Trophoblast cell (in vitro differentiated cells and primary cell): ENCODE data around the gene ITFG1.

Experiments used
- DNase-seq, 2 donors: peaks; one replicate each; pipeline ENCODE4 v3.0.0-alpha.2; 2016
- H2AFZ ChIP-seq: 2 replicates; pipeline ENCODE4 v1.6.1; 2013; ENCODE audit warnings: low read length, moderate library complexity, mild to moderate bottlenecking; ENCODE audit not compliant: insufficient read depth, poor library complexity
- H2AK5ac ChIP-seq: 2 replicates; pipeline ENCODE4 v1.6.1; 2013; ENCODE audit warnings: mild to moderate bottlenecking, low read length
- H2BK120ac ChIP-seq: 2 replicates; pipeline ENCODE4 v1.6.1; 2013; ENCODE audit warnings: low read length, mild to moderate bottlenecking, moderate library complexity; ENCODE audit not compliant: insufficient read depth, poor library complexity
- H2BK12ac ChIP-seq: 2 replicates; pipeline ENCODE4 v1.6.1; 2013; ENCODE audit warnings: mild to moderate bottlenecking, low read length, moderate library complexity
- H2BK5ac ChIP-seq: 2 replicates; pipeline ENCODE4 v1.6.1; 2013; ENCODE audit warnings: low read length, low read depth, moderate library complexity, mild to moderate bottlenecking; ENCODE audit not compliant: poor library complexity
- H3K14ac ChIP-seq: 2 replicates; pipeline ENCODE4 v1.6.1; 2013; ENCODE audit warnings: mild to moderate bottlenecking, low read length
- H3K18ac ChIP-seq: 2 replicates; pipeline ENCODE4 v1.6.1; 2013; ENCODE audit warnings: mild to moderate bottlenecking, low read length
- H3K23ac ChIP-seq: 2 replicates; pipeline ENCODE4 v1.6.1; 2013; ENCODE audit warnings: low read length
- H3K27ac ChIP-seq: 2 replicates; pipeline ENCODE4 v1.5.1; 2013; ENCODE audit warnings: low read depth, mild to moderate bottlenecking, inconsistent platforms, low read length, moderate library complexity
- H3K27me3 ChIP-seq: 2 replicates; pipeline ENCODE4 v1.6.1; 2013; ENCODE audit warnings: inconsistent platforms, mild to moderate bottlenecking, low read length, moderate library complexity; ENCODE audit not compliant: insufficient read depth
- H3K36me3 ChIP-seq, 2 experiments: 1 replicate in 1 of 2; 2 replicates in 1 of 2; pipeline ENCODE4 v1.6.1; 2013; ENCODE audit warnings: low read length in 2 of 2, mild to moderate bottlenecking in 2 of 2, moderate library complexity in 1 of 2; ENCODE audit not compliant: insufficient read depth in 2 of 2, control insufficient read depth in 1 of 2
- H3K4ac ChIP-seq: 2 replicates; pipeline ENCODE4 v1.6.1; 2013; ENCODE audit warnings: low read depth, mild to moderate bottlenecking, low read length, moderate library complexity
- H3K4me1 ChIP-seq, 2 experiments: 1 replicate in 1 of 2; 2 replicates in 1 of 2; pipeline ENCODE4 v1.6.1; 2013; ENCODE audit warnings: low read length in 2 of 2, mild to moderate bottlenecking in 2 of 2, moderate library complexity in 1 of 2; ENCODE audit not compliant: insufficient read depth in 2 of 2, control insufficient read depth in 1 of 2
- H3K4me2 ChIP-seq: 2 replicates; pipeline ENCODE4 v1.6.1; 2013; ENCODE audit warnings: inconsistent platforms, mild to moderate bottlenecking, low read length, moderate library complexity
- H3K4me3 ChIP-seq: 2 replicates; pipeline ENCODE4 v1.5.1; 2013; ENCODE audit warnings: mild to moderate bottlenecking, low read depth, low read length, inconsistent platforms
- H3K79me1 ChIP-seq: one replicate; pipeline ENCODE4 v1.6.1; 2013; ENCODE audit warnings: low read length
- H3K79me2 ChIP-seq: 2 replicates; pipeline ENCODE4 v1.6.1; 2013; ENCODE audit warnings: low read length, mild to moderate bottlenecking; ENCODE audit not compliant: control insufficient read depth, insufficient read depth, poor library complexity
- H3K9ac ChIP-seq: 2 replicates; pipeline ENCODE4 v1.6.1; 2013; ENCODE audit warnings: mild to moderate bottlenecking, low read length
- H3K9me3 ChIP-seq: 2 replicates; pipeline ENCODE4 v1.6.1; 2013; ENCODE audit warnings: low read depth, mild to moderate bottlenecking, control low read depth, inconsistent platforms, low read length; ENCODE audit not compliant: insufficient read depth
- H4K12ac ChIP-seq: 2 replicates; pipeline ENCODE4 v1.6.1; 2013; ENCODE audit warnings: low read depth, mild to moderate bottlenecking, low read length, moderate library complexity
- H4K8ac ChIP-seq: 2 replicates; pipeline ENCODE4 v1.6.1; 2013; ENCODE audit warnings: low read depth, mild to moderate bottlenecking, low read length, moderate library complexity
- H4K91ac ChIP-seq: one replicate; pipeline ENCODE4 v1.6.1; 2013; ENCODE audit warnings: low read depth, mild to moderate bottlenecking, low read length, moderate library complexity
- WGBS: extraction: QIAGEN DNeasy Blood & Tissue Kit; methylation state at CpG from one replicate; pipeline ENCODE4 v1.1.7; 2013; ENCODE audit warnings: missing lambda C conversion rate; ENCODE audit not compliant: insufficient read length, insufficient coverage; ENCODE audit errors: extremely low coverage; 5-methylcytosine and 5-hydroxymethylcytosine counted together

ITFG1 gene

GRCh38 chr16:47134550-47134949 lies 326.3 kb downstream of the ITFG1 start:
- Histone ChIP-seq H4K12ac (no peak overlapping the region), H2AK5ac (no peak overlapping the region), H3K27ac (no peak overlapping the region), H3K4me2 (no peak overlapping the region), H4K8ac (no peak overlapping the region), H3K79me1 (no peaks in the 10 kb centered on the region), H3K9me3 (no peaks in the 10 kb centered on the region), H3K9ac (no peak overlapping the region), H3K14ac (no peak overlapping the region), H2BK12ac (no peak overlapping the region), H2BK120ac (no peak overlapping the region), H3K23ac (no peak overlapping the region), H3K36me3 (no peaks in the 10 kb centered on the region), H4K91ac (no peak overlapping the region), H3K4ac (no peak overlapping the region), H2BK5ac (no peak overlapping the region), H3K4me3 (no peak overlapping the region), H3K27me3 (no peaks in the 10 kb centered on the region), H3K18ac (no peak overlapping the region), H3K79me2 (no peaks in the 10 kb centered on the region), H2AFZ (no peak overlapping the region), H3K4me1 (no peaks in the 10 kb centered on the region)
- no peak for DNase-seq
- no CpG with 5 or more reads among the region's 4 CpGs for WGBS

GRCh38 chr16:47132308-47132707 lies 328.6 kb downstream of the ITFG1 start:
- Histone ChIP-seq H3K9ac (no peak overlapping the region), H3K4ac (no peak overlapping the region), H3K27ac (no peak overlapping the region), H3K14ac (no peak overlapping the region), H3K23ac (no peak overlapping the region), H2BK120ac (no peak overlapping the region), H4K12ac (no peak overlapping the region), H3K36me3 (no peaks in the 10 kb centered on the region), H3K4me1 (no peaks in the 10 kb centered on the region), H2AK5ac (no peak overlapping the region), H2AFZ (no peak overlapping the region), H3K27me3 (no peaks in the 10 kb centered on the region), H4K91ac (no peak overlapping the region), H3K4me2 (no peak overlapping the region), H4K8ac (no peak overlapping the region), H3K79me2 (no peaks in the 10 kb centered on the region), H2BK5ac (no peak overlapping the region), H3K4me3 (no peak overlapping the region), H2BK12ac (no peak overlapping the region), H3K79me1 (no peaks in the 10 kb centered on the region), H3K9me3 (no peaks in the 10 kb centered on the region), H3K18ac (no peak overlapping the region)
- DNase-seq: no peak

GRCh38 chr16:47129755-47130435 lies 331.0 kb downstream of the ITFG1 start:
- Histone ChIP-seq H3K14ac (no peak overlapping the region), H2BK5ac (no peak overlapping the region), H3K27ac (no peak overlapping the region), H3K9me3 (no peaks in the 10 kb centered on the region), H3K4ac (no peak overlapping the region), H4K12ac (no peak overlapping the region), H4K8ac (no peak overlapping the region), H4K91ac (no peak overlapping the region), H3K4me3 (no peak overlapping the region), H3K4me2 (no peak overlapping the region), H3K79me2 (no peaks in the 10 kb centered on the region), H3K18ac (no peak overlapping the region), H3K4me1 (no peaks in the 10 kb centered on the region), H2AK5ac (no peak overlapping the region), H2BK12ac (no peak overlapping the region), H2AFZ (no peak overlapping the region), H3K9ac (no peak overlapping the region), H3K23ac (no peak overlapping the region), H2BK120ac (no peak overlapping the region), H3K79me1 (no peaks in the 10 kb centered on the region), H3K27me3 (no peaks in the 10 kb centered on the region), H3K36me3 (no peaks in the 10 kb centered on the region)
- no peak for DNase-seq
- WGBS: no CpG with 5 or more reads among the region's 7 CpGs

GRCh38 chr16:47127541-47127940 lies 333.3 kb downstream of the ITFG1 start:
- no peak for DNase-seq
- no peak overlapping the region for H3K4me3 ChIP-seq
- no peak overlapping the region for H3K4ac ChIP-seq
- H3K14ac ChIP-seq: no peak overlapping the region
- H3K27ac ChIP-seq: no peak overlapping the region
- H2BK120ac ChIP-seq: no peak overlapping the region
- H2AFZ ChIP-seq: no peak overlapping the region
- no peak overlapping the region for H4K8ac ChIP-seq
- H3K9ac ChIP-seq: no peak overlapping the region
- H2BK12ac ChIP-seq: no peak overlapping the region
- H3K36me3 ChIP-seq: no peaks in the 10 kb centered on the region
- H3K4me1 ChIP-seq: no peaks in the 10 kb centered on the region
- no peak overlapping the region for H2AK5ac ChIP-seq
- H3K4me2 ChIP-seq: no peak overlapping the region
- no peaks in the 10 kb centered on the region for H3K79me1 ChIP-seq
- no peaks in the 10 kb centered on the region for H3K27me3 ChIP-seq
- no peaks in the 10 kb centered on the region for H3K9me3 ChIP-seq
- H2BK5ac ChIP-seq: no peak overlapping the region
- H4K91ac ChIP-seq: no peak overlapping the region
- no peak overlapping the region for H4K12ac ChIP-seq
- H3K18ac ChIP-seq: no peak overlapping the region
- no peaks in the 10 kb centered on the region for H3K79me2 ChIP-seq
- WGBS: no CpG with 5 or more reads among the region's 3 CpGs
- H3K23ac ChIP-seq: no peak overlapping the region
